Measurements from ENCODE around the gene PAX2.

GRCh38 chr10:100737355-100738054 is 7.9 kb upstream of the PAX2 start:
- no peak for TF ChIP-seq POLR2A (IDR thresholded peaks at IDR 0.05)
- TF ChIP-seq, protein P1, sequence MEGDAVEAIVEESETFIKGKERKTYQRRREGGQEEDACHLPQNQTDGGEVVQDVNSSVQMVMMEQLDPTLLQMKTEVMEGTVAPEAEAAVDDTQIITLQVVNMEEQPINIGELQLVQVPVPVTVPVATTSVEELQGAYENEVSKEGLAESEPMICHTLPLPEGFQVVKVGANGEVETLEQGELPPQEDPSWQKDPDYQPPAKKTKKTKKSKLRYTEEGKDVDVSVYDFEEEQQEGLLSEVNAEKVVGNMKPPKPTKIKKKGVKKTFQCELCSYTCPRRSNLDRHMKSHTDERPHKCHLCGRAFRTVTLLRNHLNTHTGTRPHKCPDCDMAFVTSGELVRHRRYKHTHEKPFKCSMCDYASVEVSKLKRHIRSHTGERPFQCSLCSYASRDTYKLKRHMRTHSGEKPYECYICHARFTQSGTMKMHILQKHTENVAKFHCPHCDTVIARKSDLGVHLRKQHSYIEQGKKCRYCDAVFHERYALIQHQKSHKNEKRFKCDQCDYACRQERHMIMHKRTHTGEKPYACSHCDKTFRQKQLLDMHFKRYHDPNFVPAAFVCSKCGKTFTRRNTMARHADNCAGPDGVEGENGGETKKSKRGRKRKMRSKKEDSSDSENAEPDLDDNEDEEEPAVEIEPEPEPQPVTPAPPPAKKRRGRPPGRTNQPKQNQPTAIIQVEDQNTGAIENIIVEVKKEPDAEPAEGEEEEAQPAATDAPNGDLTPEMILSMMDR (IDR thresholded peaks at IDR 0.05), result no peak
- TF ChIP-seq EP300 (IDR thresholded peaks at IDR 0.05), result no peak
